ENCODE results near the gene FBXO42.

Gene FBXO42

DNA sequence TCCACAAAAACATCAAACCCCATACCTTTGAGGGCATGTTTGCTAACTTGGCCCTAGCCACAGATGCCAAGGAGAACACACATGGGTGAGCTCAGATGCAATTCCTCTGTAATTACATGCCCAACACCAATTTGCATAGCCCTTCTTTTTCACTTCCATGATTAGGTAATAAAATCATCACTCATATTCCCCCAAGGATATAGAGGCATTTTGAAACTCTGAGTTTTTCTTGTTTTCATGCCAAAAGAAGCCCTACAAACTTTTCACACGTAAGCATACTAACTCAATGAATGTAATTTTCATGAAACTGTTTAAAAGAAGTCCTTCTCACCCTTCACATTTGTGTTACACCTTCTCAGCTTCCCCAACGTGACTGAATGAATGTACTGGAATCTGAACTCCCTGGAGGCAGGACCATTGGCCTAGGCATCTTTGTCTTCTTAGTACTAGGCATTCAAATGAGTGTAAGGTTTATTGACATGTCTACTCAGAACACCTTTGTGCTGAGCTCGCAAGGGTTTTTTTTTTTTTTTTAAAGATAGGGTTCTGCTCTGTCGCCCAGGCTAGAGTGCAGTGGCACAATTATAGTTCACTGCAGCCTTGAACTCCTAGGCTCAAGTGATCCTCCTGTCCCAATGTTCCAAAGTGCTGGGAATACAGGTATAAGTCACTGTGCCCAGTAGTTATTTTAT lies 31.0 kb downstream of the FBXO42 start:
- no peak for DNase-seq (ENCODE audit: low read depth)
- H3K4me3 ChIP-seq (ENCODE audit: low read depth, low read length): no peak overlapping the region
- TF ChIP-seq, protein P1, sequence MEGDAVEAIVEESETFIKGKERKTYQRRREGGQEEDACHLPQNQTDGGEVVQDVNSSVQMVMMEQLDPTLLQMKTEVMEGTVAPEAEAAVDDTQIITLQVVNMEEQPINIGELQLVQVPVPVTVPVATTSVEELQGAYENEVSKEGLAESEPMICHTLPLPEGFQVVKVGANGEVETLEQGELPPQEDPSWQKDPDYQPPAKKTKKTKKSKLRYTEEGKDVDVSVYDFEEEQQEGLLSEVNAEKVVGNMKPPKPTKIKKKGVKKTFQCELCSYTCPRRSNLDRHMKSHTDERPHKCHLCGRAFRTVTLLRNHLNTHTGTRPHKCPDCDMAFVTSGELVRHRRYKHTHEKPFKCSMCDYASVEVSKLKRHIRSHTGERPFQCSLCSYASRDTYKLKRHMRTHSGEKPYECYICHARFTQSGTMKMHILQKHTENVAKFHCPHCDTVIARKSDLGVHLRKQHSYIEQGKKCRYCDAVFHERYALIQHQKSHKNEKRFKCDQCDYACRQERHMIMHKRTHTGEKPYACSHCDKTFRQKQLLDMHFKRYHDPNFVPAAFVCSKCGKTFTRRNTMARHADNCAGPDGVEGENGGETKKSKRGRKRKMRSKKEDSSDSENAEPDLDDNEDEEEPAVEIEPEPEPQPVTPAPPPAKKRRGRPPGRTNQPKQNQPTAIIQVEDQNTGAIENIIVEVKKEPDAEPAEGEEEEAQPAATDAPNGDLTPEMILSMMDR (IDR thresholded peaks at IDR 0.05; ENCODE audit: low read depth, low read length, missing control alignments): no peak

DNA sequence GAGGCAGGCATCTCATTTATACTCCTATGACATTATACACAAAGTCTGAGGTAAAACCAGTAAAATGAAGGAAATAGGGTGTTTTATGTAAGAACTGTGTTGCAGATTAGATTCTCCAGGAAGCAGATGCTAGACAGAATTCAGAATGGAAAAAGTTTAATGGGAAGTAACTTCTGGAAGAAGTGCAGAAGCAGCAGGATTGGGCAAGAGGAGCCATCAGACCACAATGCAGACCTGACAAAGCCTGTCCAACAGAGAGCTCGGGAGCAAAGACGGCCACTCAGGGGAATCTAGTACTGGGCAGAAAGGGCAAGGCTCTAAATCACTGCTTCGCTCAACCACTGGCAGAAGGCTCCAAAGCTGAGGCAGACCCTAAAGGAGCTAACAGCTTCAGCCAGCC lies 33.7 kb downstream of the FBXO42 start:
- no peak for DNase-seq (ENCODE audit: low read depth)
- H3K4me3 ChIP-seq (ENCODE audit: low read depth, low read length): no peak overlapping the region
- TF ChIP-seq, protein P1 (IDR thresholded peaks at IDR 0.05; ENCODE audit: low read depth, low read length, missing control alignments): no peak

DNA sequence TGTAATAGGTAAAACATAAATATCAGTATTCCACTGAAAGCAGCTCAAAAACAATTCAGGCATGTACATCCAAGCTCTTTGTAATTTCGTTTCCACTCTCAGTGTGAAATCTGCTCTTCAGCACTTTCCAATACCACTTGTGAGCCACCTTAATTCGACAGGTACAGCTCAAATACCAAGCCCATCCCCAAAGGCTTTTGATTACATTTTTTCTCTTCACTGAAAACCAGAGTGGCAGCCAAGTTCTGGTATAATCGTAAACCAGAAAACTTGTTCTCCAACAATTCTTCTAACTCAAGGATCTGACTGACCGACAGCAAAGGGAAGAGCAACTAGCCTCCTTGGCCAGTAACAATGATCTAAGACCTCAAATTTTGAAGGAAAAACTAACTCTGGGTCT lies 36.8 kb downstream of the FBXO42 start:
- TF ChIP-seq, protein P1 (IDR thresholded peaks at IDR 0.05; ENCODE audit: low read depth, low read length, missing control alignments): no peak

DNA sequence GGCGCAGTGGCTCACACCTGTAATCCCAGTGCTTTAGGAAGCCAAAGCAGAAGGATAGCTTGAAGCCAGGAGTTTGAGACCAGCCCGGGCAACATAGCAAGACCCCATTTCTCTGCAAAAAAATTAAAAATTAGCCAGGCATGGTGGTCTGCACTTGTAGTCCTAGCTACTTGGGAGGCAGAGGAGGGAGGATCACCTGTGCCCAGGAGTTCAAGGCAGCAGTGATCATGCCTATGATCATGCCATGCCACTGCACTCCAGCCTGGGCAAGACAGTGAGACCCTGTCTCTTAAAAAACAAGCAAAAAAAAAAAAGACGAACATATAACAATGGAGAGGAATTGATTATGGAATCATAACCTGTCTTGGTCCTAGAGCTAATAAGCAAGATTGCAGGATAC lies 45.1 kb downstream of the FBXO42 start:
- no peak for DNase-seq (ENCODE audit: low read depth)
- TF ChIP-seq, protein P1 (IDR thresholded peaks at IDR 0.05; ENCODE audit: low read depth, low read length, missing control alignments): no peak
- no peak overlapping the region for H3K4me3 ChIP-seq (ENCODE audit: low read depth, low read length)

More for the DNA sequence above, 36.8 kb downstream of the FBXO42 start:
- no peak for DNase-seq (ENCODE audit: low read depth)
- H3K4me3 ChIP-seq (ENCODE audit: low read depth, low read length): no peak overlapping the region

DNA sequence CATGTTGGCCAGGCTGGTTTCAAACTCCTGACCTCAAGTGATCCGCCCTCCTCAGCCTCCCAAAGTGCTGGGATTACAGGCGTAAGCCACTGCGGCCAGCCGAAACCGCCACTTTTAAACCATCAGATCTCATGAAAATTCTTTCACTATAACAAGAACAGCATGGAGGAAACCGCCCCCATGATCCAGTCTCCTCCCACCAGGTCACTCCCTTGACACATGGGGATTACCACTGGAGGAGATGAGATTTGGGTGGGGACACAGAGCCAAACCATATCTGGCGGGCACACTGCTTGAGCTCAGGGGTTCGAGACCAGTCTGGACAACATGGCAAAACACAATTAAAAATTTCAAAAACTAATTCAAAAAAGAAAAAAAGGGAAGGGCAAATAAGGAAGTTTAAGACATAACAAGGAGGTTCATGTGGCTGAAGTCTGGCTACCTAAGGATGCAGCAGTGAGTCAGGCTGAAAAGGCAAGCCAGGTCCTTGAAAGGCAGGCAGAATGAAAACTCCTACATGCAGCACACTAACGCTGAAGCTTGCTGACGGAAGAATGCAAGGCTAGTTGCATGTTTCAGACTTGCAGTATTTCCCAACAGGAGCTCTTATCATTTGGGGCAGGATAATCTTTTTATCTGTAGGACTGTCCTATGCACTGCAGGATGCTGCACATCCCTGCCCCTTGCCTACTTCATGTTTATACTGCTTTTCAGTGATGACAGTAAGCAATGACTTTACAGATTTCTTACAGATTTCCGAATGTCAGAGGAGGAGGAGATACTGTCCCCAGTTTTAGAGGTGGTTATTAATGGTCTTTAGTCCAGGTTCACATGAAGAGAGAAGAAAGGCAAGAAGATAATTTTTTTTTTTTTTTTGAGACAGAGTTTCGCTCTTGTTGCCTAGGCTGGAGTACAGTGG lies 49.3 kb downstream of the FBXO42 start:
- TF ChIP-seq, protein P1 (IDR thresholded peaks at IDR 0.05; ENCODE audit: low read depth, low read length, missing control alignments): no peak
- DNase-seq (ENCODE audit: low read depth): no peak
- no peak overlapping the region for H3K4me3 ChIP-seq (ENCODE audit: low read depth, low read length)

DNA sequence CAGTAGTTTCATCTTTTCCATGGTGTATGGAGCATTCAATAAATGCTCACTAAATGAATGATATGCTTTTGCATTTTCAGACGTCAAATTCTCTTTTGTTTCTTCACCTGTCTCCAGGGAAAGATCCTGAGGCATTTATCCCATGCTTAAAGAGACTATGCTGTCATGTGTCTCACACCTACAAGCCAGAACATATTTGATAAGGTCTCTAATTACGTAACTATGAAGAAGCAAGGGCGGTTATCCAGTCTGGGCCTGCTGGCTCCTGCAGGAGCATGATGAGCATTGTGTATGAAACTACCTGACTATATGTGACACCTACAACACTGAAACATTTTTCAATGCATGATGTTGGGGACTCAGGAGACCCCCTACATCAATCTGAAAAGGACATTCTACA lies 51.8 kb downstream of the FBXO42 start:
- TF ChIP-seq, protein P1 (IDR thresholded peaks at IDR 0.05; ENCODE audit: low read depth, low read length, missing control alignments): no peak
- no peak for DNase-seq (ENCODE audit: low read depth)
- H3K4me3 ChIP-seq (ENCODE audit: low read depth, low read length): no peak overlapping the region

All from GM12864 (cell line).